HPDE6-E6E7 (cell line): ENCODE measurements around the gene BCL7A.
A peak's percentile ranks its signal among the peaks of the same experiment; 100 is the strongest.
"Not testable (repeated sequence)": the region's sequence is repeated elsewhere in the genome, so short reads cannot be mapped to it uniquely, and the experiment has no call there.

Experiments used
- DNase-seq: peaks from one replicate; pipeline ENCODE4 v3.0.0; 2011; ENCODE audit warnings: missing footprints; ENCODE audit errors: extremely low spot score

BCL7A gene

DNA sequence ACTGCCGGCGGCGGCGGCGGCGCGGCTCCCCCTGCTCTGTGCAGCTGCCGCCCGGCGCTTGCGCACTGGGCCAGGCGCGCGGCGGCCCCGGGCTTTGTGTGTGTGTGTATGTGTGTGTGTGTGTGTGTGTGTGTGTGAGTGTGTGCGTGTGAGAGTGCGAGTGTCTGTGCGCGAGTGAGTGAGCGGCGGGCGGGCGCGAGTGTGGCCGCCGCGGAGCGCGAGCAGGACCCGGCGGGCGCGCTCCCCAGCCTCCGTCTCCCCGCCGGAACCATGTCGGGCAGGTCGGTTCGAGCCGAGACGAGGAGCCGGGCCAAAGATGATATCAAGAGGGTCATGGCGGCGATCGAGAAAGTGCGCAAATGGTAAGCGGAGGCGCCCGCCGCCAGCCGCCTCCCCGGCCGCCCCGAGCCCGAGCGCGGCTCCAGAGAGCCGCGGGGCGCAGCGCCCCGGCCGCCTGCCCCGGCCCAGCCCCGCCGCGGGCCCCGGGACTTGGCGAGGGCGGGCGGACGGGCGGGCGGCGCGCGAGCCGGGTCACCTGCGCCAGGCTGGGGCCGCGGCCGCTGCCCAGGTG, at the start of gene BCL7A:
Gene BCL7A, plus strand, starts transcription at position 63 of the 571 bp plus-strand sequence. Its CDS starts 208 bp downstream, at position 271.
- DNase-seq: peak; percentile 38

DNA sequence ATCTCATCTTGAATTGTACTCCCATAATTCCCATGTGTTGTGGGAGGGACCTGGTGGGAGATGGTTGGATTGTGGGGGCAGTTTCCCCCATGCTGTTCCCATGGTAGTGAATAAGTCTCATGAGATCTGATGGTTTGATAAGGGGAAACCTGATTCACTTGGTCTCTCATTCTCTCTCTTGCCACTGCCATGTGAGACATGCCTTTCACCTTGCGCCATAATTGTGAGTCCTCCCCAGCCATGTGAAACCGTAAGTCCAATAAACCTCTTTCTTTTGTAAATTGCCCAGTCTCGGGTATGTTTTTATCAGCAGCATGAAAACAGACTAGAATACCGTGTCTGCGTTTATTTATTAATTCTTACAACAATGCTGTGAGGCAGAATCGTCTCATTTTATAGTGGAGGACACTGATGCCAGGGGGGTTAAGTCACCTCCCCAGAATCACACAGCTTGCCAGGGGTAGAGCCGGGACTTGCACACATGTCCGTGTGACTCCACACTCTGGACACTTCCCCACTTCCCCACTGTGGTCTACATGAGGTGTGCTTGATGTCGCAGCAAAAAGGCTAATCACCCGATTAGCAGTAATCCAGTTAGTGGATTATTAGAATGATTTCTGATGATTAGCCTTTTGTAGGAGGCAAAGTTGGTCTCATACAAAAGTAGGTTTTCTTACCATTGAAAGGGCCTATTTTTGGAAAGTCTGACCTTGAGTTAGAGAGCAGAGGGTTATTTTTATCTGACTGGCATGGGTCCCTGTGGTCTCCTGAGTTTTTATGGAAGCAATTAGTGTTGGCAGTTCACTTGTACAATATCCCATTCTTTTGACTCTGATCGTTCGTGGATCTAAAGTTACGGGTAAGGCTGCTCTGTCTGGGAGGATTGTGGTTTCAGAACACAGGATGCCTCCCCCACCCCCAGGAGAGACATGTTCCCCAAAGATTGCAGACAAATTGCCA, 47.4 kb upstream of the BCL7A start:
- DNase-seq: no peak

GRCh38 chr12:121975021-121975420, 46.7 kb upstream of the BCL7A start:
- no peak for DNase-seq

GRCh38 chr12:121976950-121977349, 44.7 kb upstream of the BCL7A start:
- DNase-seq: no peak

DNA sequence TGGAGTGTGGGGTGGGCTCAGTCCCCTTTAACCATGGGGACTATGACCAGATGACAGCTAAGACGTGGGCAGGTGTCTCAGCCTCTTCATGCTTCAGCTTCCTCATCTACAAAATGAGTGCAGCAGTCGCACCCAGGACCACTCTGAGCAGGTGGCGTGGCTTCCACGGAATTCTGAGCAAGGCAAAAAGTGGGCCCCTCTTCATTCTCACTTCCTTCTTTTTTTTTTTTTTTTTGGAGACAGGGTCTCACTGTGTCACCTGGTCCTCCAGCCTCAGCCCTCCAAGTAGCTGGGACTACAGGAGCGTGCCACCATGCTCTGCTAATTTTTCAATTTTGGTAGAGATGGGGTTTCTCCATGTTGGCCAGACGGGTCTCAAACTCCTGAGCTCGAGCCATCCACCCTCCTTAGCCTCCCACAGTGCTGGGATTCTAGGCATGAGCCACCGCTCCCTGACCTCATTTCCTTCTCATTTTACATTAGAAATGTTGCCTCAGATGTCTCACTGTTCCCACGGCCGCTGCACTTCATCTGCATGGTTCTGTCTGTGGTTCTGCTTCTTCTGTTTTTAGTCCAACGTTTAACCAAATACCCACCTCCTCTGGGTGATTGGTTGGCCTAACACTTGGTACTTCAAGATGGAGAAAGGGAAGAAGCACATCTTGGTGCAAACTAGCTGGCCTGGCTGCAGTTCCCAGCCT, 41.3 kb upstream of the BCL7A start:
- DNase-seq: no peak

- DNase-seq: no peak
Observed at GRCh38 chr12:121980892-121981272, 40.8 kb upstream of the BCL7A start.

- DNase-seq: no peak
Observed at GRCh38 chr12:121981456-121981855, 40.2 kb upstream of the BCL7A start.

GRCh38 chr12:121982950-121983349, 38.7 kb upstream of the BCL7A start:
- DNase-seq: no peak

GRCh38 chr12:121983536-121984210, 38.0 kb upstream of the BCL7A start:
- no peak for DNase-seq

- DNase-seq: no peak
Observed at GRCh38 chr12:121986489-121987245, 35.0 kb upstream of the BCL7A start.

- DNase-seq: not testable (repeated sequence)
Observed at GRCh38 chr12:121988519-121988918, 33.2 kb upstream of the BCL7A start.

DNA sequence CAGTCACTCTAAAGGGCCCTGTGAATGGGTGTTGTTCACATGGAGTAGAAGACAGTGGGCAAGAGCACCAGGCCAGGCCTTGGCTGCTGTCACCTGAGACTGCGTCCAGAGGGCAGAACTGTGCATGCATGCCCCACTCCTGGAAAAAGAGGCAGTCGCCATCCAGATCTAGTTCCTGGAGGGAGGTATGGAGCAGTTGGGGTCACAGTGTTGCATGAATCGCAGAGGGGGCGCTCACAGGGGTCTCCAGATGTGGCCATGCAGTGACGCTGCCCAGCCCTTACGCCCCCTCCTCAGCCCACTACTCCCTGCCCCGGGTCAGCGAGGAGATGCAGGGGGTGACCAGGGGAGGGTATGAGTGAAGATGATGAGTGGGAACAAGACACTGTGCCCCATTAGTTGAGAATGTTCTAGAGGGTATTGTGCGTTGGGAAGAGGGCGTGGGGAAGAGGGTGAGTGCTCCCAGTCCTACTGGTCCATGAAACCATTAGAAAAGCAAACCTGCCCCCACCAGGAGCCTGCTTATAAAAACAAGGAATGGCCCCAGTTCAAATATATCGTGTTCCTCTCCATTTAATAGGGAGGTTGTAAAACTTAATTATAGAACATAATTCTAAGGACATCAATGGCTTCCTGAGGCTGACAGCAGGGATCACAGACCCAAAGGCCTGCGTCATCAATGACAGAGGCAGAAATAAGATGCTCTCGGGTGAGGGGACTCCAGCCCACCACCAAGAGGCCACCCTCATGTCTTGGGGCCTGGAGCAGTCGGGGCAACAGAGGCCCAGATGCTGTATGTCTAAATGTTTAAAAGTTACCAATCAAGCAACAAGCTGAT, 32.2 kb upstream of the BCL7A start:
- no peak for DNase-seq

GRCh38 chr12:121990114-121990647, 31.5 kb upstream of the BCL7A start:
- no peak for DNase-seq

DNA sequence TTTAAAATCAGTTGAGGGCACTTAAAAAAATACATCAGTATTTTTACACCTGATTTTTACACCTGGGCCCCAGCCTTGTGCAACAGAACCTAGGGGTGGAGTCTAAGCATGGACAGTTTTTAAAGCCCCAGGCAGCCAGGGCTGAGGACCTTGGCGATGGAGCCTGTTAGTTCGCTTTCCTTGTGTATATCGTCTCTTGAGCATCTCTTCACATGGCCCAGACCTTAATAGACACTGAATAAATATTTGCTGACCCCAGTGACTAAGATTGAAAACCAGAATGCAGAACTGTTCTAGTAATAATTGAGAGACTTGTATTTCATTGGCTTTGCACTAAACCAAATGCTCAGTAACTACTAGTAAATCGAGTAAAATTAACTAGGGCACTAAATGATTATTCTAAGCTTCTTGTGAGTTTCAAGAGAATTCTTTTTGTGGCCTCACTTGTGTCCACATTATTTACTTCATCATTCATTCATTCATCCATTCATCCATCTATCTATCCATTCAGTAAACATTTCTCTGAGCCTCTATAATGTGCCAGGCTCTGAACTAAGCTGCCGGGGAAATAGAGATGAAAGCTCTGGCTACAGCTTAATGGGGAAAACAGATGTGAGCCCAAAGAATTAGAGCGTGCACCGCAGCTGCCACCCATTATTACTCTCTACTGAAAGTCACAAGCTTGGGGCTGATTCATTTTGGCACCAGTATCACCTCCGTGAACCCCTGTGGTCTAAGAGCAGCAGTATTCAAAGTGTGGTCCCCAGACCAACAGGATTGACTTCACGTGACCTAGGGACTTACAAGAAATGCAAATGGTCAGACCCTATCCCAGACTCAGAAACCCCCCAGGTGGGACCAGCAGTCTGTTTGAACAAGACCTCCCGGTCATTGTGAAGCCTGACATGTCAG, 30.7 kb upstream of the BCL7A start:
- DNase-seq: no peak

GRCh38 chr12:121992059-121992879, 29.4 kb upstream of the BCL7A start:
- DNase-seq: peak; percentile 98

DNA sequence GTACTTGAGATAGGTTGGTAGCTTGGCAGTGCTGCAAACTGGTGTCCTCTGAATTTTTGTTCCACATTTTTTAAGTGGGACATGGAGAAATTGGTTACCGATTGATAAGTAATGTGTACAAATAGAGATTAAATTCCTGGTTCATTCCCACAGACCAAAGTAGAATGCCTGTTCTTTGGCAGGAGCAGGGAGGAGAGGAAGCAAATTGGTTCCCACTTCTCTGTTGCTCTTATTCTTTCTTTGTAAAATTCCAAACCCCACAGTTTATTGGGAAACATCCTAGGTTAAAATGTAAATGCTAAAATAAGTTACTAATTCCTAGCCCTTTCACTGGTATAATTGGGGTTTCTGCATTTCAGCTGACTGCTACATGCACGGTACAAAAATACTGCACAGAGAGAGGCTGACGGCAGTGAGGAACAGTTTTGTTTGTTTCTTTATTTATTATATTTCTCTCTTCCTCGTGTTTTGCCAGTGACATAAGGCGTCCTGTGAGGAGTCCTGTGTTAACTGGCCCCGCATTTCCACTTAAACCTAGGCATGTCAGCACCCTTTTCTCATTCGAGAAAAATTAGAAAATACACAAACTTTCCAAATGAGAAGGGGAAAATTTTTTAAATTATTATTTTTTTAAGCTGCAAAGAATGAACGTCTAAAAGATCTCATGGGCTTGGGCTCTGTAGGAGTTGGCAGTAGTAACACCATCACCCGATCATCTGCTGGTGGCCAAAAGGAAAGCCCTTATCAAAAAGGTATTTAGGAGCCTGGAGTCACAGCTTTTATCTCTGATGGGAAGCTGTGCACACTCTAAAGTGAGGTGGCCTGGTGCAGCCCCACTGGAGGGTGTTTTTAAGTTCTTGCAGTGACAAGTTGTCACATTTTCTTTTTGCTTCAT, 25.4 kb upstream of the BCL7A start:
- no peak for DNase-seq
